Mesendoderm (in vitro differentiated cells): Measurements from ENCODE around the gene PRODH.
"Not testable (repeated sequence)": the region's sequence is repeated elsewhere in the genome, so short reads cannot be mapped to it uniquely, and the experiment has no call there.

Source experiments
- DNase-seq: peaks from one replicate; pipeline ENCODE4 v3.0.0; 2013
- H2AK5ac ChIP-seq: 2 replicates; pipeline ENCODE4 v1.6.1; 2013; ENCODE audit warnings: low read length, inconsistent platforms
- H2BK120ac ChIP-seq: 2 replicates; pipeline ENCODE4 v1.6.1; 2013; ENCODE audit warnings: low read depth, mild to moderate bottlenecking, low read length, moderate library complexity, mixed read lengths
- H2BK15ac ChIP-seq: replicated peaks from 2 replicates; pipeline ENCODE4 v1.6.1; 2013; ENCODE audit warnings: low read depth, mild to moderate bottlenecking, moderate library complexity
- H2BK5ac ChIP-seq: 2 replicates; pipeline ENCODE4 v1.6.1; 2013; ENCODE audit warnings: low read length, inconsistent platforms
- H3K18ac ChIP-seq: 2 replicates; pipeline ENCODE4 v1.6.1; 2013; ENCODE audit warnings: mild to moderate bottlenecking, low read length, mixed read lengths
- H3K23ac ChIP-seq: one replicate; pipeline ENCODE4 v1.6.1; 2013; ENCODE audit warnings: low read length
- H3K27ac ChIP-seq: 2 replicates; pipeline ENCODE4 v1.5.1; 2013; ENCODE audit warnings: low read depth, mild to moderate bottlenecking, inconsistent platforms, low read length, moderate library complexity
- H3K27me3 ChIP-seq: 2 replicates; pipeline ENCODE4 v1.6.1; 2013; ENCODE audit warnings: low read length, control low read depth, mild to moderate bottlenecking, inconsistent platforms; ENCODE audit not compliant: insufficient read depth, poor library complexity
- H3K36me3 ChIP-seq: 2 replicates; pipeline ENCODE4 v1.6.1; 2013; ENCODE audit warnings: low read length, inconsistent platforms; ENCODE audit not compliant: control insufficient read depth, insufficient read depth
- H3K4ac ChIP-seq: one replicate; pipeline ENCODE4 v1.6.1; 2013; ENCODE audit warnings: low read depth, mild to moderate bottlenecking, low read length, moderate library complexity
- H3K4me1 ChIP-seq: 2 replicates; pipeline ENCODE4 v1.6.1; 2013; ENCODE audit warnings: low read depth, low read length, inconsistent platforms; ENCODE audit not compliant: control insufficient read depth
- H3K4me2 ChIP-seq: 2 replicates; pipeline ENCODE4 v1.6.1; 2013; ENCODE audit warnings: low read length
- H3K4me3 ChIP-seq: 2 replicates; pipeline ENCODE4 v1.5.1; 2013; ENCODE audit warnings: mild to moderate bottlenecking, low read length
- H3K56ac ChIP-seq: one replicate; pipeline ENCODE4 v1.6.1; 2013; ENCODE audit warnings: low read length
- H3K79me1 ChIP-seq: 2 replicates; pipeline ENCODE4 v1.6.1; 2013; ENCODE audit warnings: low read length, inconsistent platforms
- H3K79me2 ChIP-seq: 2 replicates; pipeline ENCODE4 v1.6.1; 2013; ENCODE audit warnings: mild to moderate bottlenecking, low read length; ENCODE audit not compliant: control insufficient read depth, insufficient read depth
- H3K9ac ChIP-seq: 2 replicates; pipeline ENCODE4 v1.6.1; 2013; ENCODE audit warnings: low read length, inconsistent platforms
- H4K5ac ChIP-seq: one replicate; pipeline ENCODE4 v1.6.1; 2013; ENCODE audit warnings: low read length
- H4K8ac ChIP-seq: one replicate; pipeline ENCODE4 v1.6.1; 2013; ENCODE audit warnings: low read depth, mild to moderate bottlenecking, control low read depth, low read length, moderate library complexity
- WGBS: extraction: QIAGEN DNeasy Blood & Tissue Kit; methylation state at CpG from one replicate; pipeline ENCODE4 v1.1.7; 2013; ENCODE audit warnings: low lambda C conversion rate, missing lambda C conversion rate; ENCODE audit not compliant: insufficient coverage; ENCODE audit errors: extremely low coverage; 5-methylcytosine and 5-hydroxymethylcytosine counted together

The PRODH gene

GRCh38 chr22:18973264-18974031 lies 37.4 kb upstream of the PRODH start:
- Histone ChIP-seq H2AK5ac (no peak overlapping the region), H3K36me3 (no peaks in the 10 kb centered on the region), H2BK120ac (no peak overlapping the region), H2BK5ac (no peak overlapping the region), H3K4me1 (no peaks in the 10 kb centered on the region), H3K4me3 (no peak overlapping the region), H3K27me3 (no peaks in the 10 kb centered on the region), H4K8ac (no peak overlapping the region), H3K79me2 (peaks cover 3% of the 10 kb centered on the region), H3K9ac (no peak overlapping the region), H3K27ac (no peak overlapping the region), H3K79me1 (no peaks in the 10 kb centered on the region), H3K18ac (no peak overlapping the region), H3K23ac (no peak overlapping the region), H3K56ac (no peak overlapping the region), H3K4ac (no peak overlapping the region), H2BK15ac (no peak overlapping the region), H4K5ac (no peak overlapping the region), H3K4me2 (no peak overlapping the region)
- WGBS, result no CpG with 5 or more reads among the region's 18 CpGs
- no peak for DNase-seq

GRCh38 chr22:18972591-18972990 lies 36.5 kb upstream of the PRODH start:
- not testable (repeated sequence) for H2AK5ac ChIP-seq, H3K27me3 ChIP-seq, H3K4ac ChIP-seq, H3K79me2 ChIP-seq, H3K18ac ChIP-seq, DNase-seq, H2BK15ac ChIP-seq, H3K56ac ChIP-seq, H3K4me3 ChIP-seq, H3K4me2 ChIP-seq, H2BK5ac ChIP-seq, H2BK120ac ChIP-seq, H4K5ac ChIP-seq, H4K8ac ChIP-seq, H3K27ac ChIP-seq, H3K9ac ChIP-seq, H3K23ac ChIP-seq, H3K79me1 ChIP-seq, H3K4me1 ChIP-seq, H3K36me3 ChIP-seq
- no CpG with 5 or more reads among the region's 8 CpGs for WGBS

- not testable (repeated sequence) for H3K4me2 ChIP-seq, H3K36me3 ChIP-seq, H3K18ac ChIP-seq, H3K79me2 ChIP-seq, H4K8ac ChIP-seq, H2BK15ac ChIP-seq, H4K5ac ChIP-seq, H2BK5ac ChIP-seq, H3K27me3 ChIP-seq, H3K4ac ChIP-seq, H3K27ac ChIP-seq, H3K4me3 ChIP-seq, H3K9ac ChIP-seq, H3K79me1 ChIP-seq, DNase-seq, H3K56ac ChIP-seq, H3K23ac ChIP-seq, H2BK120ac ChIP-seq, H3K4me1 ChIP-seq, H2AK5ac ChIP-seq
- WGBS, result no CpG with 5 or more reads among the region's 7 CpGs
These were observed 35.9 kb upstream of the PRODH start for GRCh38 chr22:18972029-18972428.

GRCh38 chr22:18971321-18971751 lies 35.2 kb upstream of the PRODH start:
- H3K9ac ChIP-seq, result peak overlapping the region; percentile 60
- H2BK15ac ChIP-seq, result no peak overlapping the region
- H3K4me1 ChIP-seq, result no peaks in the 10 kb centered on the region
- H3K79me2 ChIP-seq, result peaks cover 3% of the 10 kb centered on the region
- peak overlapping the region; percentile 59 for H3K4me2 ChIP-seq
- no peak overlapping the region for H4K5ac ChIP-seq
- H3K4ac ChIP-seq, result no peak overlapping the region
- no peak overlapping the region for H3K27ac ChIP-seq
- H3K56ac ChIP-seq, result peak overlapping the region; percentile 97
- H2BK5ac ChIP-seq, result no peak overlapping the region
- H2AK5ac ChIP-seq, result no peak overlapping the region
- no peak for DNase-seq
- no peaks in the 10 kb centered on the region for H3K79me1 ChIP-seq
- H3K27me3 ChIP-seq, result no peaks in the 10 kb centered on the region
- no peak overlapping the region for H3K18ac ChIP-seq
- H3K23ac ChIP-seq, result peak overlapping the region; percentile 66
- H2BK120ac ChIP-seq, result no peak overlapping the region
- no CpG with 5 or more reads among the region's 19 CpGs for WGBS
- H3K4me3 ChIP-seq, result no peak overlapping the region
- no peaks in the 10 kb centered on the region for H3K36me3 ChIP-seq
- H4K8ac ChIP-seq, result no peak overlapping the region

- no peak overlapping the region for H3K4ac ChIP-seq
These were observed 34.8 kb upstream of the PRODH start for GRCh38 chr22:18970948-18971315.

More at GRCh38 chr22:18970948-18971315, 34.8 kb upstream of the PRODH start:
- no CpG with 5 or more reads among the region's 28 CpGs for WGBS
- Histone ChIP-seq H3K4me1 (no peaks in the 10 kb centered on the region), H3K56ac (peak overlapping the region; percentile 97), H4K8ac (no peak overlapping the region), H3K4me2 (peak overlapping the region; percentile 59), H2AK5ac (no peak overlapping the region), H4K5ac (no peak overlapping the region), H3K18ac (no peak overlapping the region), H2BK5ac (no peak overlapping the region), H3K9ac (peak overlapping the region; percentile 88), H2BK120ac (no peak overlapping the region), H2BK15ac (no peak overlapping the region), H3K36me3 (no peaks in the 10 kb centered on the region), H3K27me3 (no peaks in the 10 kb centered on the region), H3K27ac (no peak overlapping the region), H3K79me1 (no peaks in the 10 kb centered on the region), H3K4me3 (peak overlapping the region; percentile 70), H3K23ac (peak overlapping the region; percentile 66), H3K79me2 (peaks cover 3% of the 10 kb centered on the region)
- peak; percentile 44 for DNase-seq
